Fibroblast of lung (primary cell): ENCODE data around the gene UBE2G1. TPM values are rescaled to one million over a fixed set of nuclear protein-coding genes. Genes with fewer than 3 reads are reported as not detected.

ENCODE experiments used
- DNase-seq, 2 donors: peaks; one replicate each; pipeline versions ENCODE4 v3.0.0 to v3.0.0-alpha.2; 2010; ENCODE audit warnings: low read depth in 2 of 2
- H2AFZ ChIP-seq: 2 replicates; pipeline ENCODE4 v1.5.1; 2012; ENCODE audit warnings: low read length, control low read depth, inconsistent platforms
- H3K27ac ChIP-seq: 2 replicates; pipeline ENCODE4 v1.5.1; 2011; ENCODE audit warnings: low read length, control low read depth; ENCODE audit not compliant: insufficient read depth
- H3K27me3 ChIP-seq: 2 replicates; pipeline ENCODE4 v1.5.1; 2011; ENCODE audit warnings: mild to moderate bottlenecking, low read length; ENCODE audit not compliant: control insufficient read depth, insufficient read depth
- H3K36me3 ChIP-seq: 2 replicates; pipeline ENCODE4 v1.5.1; 2011; ENCODE audit warnings: low read length; ENCODE audit not compliant: control insufficient read depth, insufficient read depth
- H3K4me1 ChIP-seq: 2 replicates; pipeline ENCODE4 v1.5.1; 2011; ENCODE audit warnings: low read length; ENCODE audit not compliant: control insufficient read depth, insufficient read depth; ENCODE audit errors: extremely low read depth
- H3K4me2 ChIP-seq: 2 replicates; pipeline ENCODE4 v1.5.1; 2011; ENCODE audit warnings: low read length, control low read depth; ENCODE audit not compliant: insufficient read depth; ENCODE audit errors: extremely low read depth
- H3K4me3 ChIP-seq, 4 experiments: fragments of 200-600 bp in 1 of 4; sonication (generic) in 1 of 4; replicated peaks in 1 of 4; 2 replicates each; pipeline ENCODE4 v1.5.1; 2011 to 2016; ENCODE audit warnings: low read length in 4 of 4, low read depth in 3 of 4, mild to moderate bottlenecking in 3 of 4, control low read depth in 2 of 4, inconsistent platforms in 1 of 4, mixed read lengths in 1 of 4; ENCODE audit not compliant: insufficient read depth in 1 of 4; ENCODE audit errors: control extremely low read depth in 1 of 4
- H3K79me2 ChIP-seq: 2 replicates; pipeline ENCODE4 v1.5.1; 2012; ENCODE audit warnings: mild to moderate bottlenecking, low read length, inconsistent platforms; ENCODE audit not compliant: control insufficient read depth, insufficient read depth
- H3K9ac ChIP-seq: 2 replicates; pipeline ENCODE4 v1.5.1; 2011; ENCODE audit warnings: mild to moderate bottlenecking, low read length, control low read depth; ENCODE audit not compliant: insufficient read depth
- H3K9me3 ChIP-seq: 2 replicates; pipeline ENCODE4 v1.5.1; 2012; ENCODE audit warnings: low read depth, low read length; ENCODE audit not compliant: control insufficient read depth, insufficient read depth
- H4K20me1 ChIP-seq: 2 replicates; pipeline ENCODE4 v1.5.1; 2011; ENCODE audit warnings: low read length; ENCODE audit not compliant: control insufficient read depth, insufficient read depth; ENCODE audit errors: extremely low read depth
- EZH2 ChIP-seq: IDR thresholded peaks from 2 replicates; pipeline ENCODE4 v1.5.1; 2012; ENCODE audit warnings: low read length, control low read depth, mild to moderate bottlenecking; ENCODE audit errors: missing control alignments
- polyA plus RNA-seq, 2 donors: library from polyadenylated mRNA; depleted of rRNA in 1 of 2; stranded (reverse) in 1 of 2; unstranded in 1 of 2; fragments of >200 nt; gene quantifications; 2 replicates each; pipeline ENCODE4 v1.2.1, GENCODE V29; 2011 to 2012; ENCODE audit warnings: missing spikeins in 1 of 2
- total RNA-seq: library from RNA; depleted of rRNA; stranded (reverse); fragments of >200 nt; gene quantifications from 2 replicates; pipeline ENCODE4 v1.2.1, GENCODE V29; 2014
- TF ChIP-seq, protein P1 (sequence below), 2 donors: IDR thresholded peaks in 1 of 2; conservative IDR thresholded peaks in 1 of 2; 1 replicate in 1 of 2; 2 replicates in 1 of 2; pipeline ENCODE4 v1.5.1; 2011 to 2012; ENCODE audit warnings: low read length in 2 of 2, control low read depth in 1 of 2, inconsistent platforms in 1 of 2, low read depth in 1 of 2, mild to moderate bottlenecking in 1 of 2

Gene UBE2G1
- total and polyA plus RNA-seq, 2 donors (not counting 1 experiment from before 2014, with no cell fraction given): 30.7 to 48.4 TPM

GRCh38 chr17:4407216-4407615 lies 40.7 kb upstream of the UBE2G1 start:
- Histone ChIP-seq H3K9me3 (no peaks in the 10 kb centered on the region), H3K9ac (no peak overlapping the region), H3K27me3 (no peaks in the 10 kb centered on the region), H3K4me3 (no peak overlapping the region), H2AFZ (no peak overlapping the region), H3K4me2 (no peak overlapping the region), H3K4me1 (no peaks in the 10 kb centered on the region), H4K20me1 (no peaks in the 10 kb centered on the region), H3K79me2 (no peaks in the 10 kb centered on the region), H3K27ac (no peak overlapping the region), H3K36me3 (no peaks in the 10 kb centered on the region)
- no peak for DNase-seq
- TF ChIP-seq, protein P1, sequence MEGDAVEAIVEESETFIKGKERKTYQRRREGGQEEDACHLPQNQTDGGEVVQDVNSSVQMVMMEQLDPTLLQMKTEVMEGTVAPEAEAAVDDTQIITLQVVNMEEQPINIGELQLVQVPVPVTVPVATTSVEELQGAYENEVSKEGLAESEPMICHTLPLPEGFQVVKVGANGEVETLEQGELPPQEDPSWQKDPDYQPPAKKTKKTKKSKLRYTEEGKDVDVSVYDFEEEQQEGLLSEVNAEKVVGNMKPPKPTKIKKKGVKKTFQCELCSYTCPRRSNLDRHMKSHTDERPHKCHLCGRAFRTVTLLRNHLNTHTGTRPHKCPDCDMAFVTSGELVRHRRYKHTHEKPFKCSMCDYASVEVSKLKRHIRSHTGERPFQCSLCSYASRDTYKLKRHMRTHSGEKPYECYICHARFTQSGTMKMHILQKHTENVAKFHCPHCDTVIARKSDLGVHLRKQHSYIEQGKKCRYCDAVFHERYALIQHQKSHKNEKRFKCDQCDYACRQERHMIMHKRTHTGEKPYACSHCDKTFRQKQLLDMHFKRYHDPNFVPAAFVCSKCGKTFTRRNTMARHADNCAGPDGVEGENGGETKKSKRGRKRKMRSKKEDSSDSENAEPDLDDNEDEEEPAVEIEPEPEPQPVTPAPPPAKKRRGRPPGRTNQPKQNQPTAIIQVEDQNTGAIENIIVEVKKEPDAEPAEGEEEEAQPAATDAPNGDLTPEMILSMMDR (conservative IDR thresholded peaks at IDR 0.05 in 1 of 2, IDR thresholded peaks at IDR 0.05 in 1 of 2; ENCODE audit: low read depth in 1 of 2, low read length in 2 of 2): no peak
- TF ChIP-seq EZH2: no peak

GRCh38 chr17:4406386-4406785 lies 39.9 kb upstream of the UBE2G1 start:
- Histone ChIP-seq H3K4me3 (no peak overlapping the region), H3K36me3 (no peaks in the 10 kb centered on the region), H3K27ac (no peak overlapping the region), H2AFZ (no peak overlapping the region), H3K9me3 (no peaks in the 10 kb centered on the region), H3K27me3 (no peaks in the 10 kb centered on the region), H3K79me2 (no peaks in the 10 kb centered on the region), H4K20me1 (no peaks in the 10 kb centered on the region), H3K9ac (no peak overlapping the region), H3K4me2 (no peak overlapping the region), H3K4me1 (no peaks in the 10 kb centered on the region)
- TF ChIP-seq EZH2: no peak
- TF ChIP-seq, protein P1 (conservative IDR thresholded peaks at IDR 0.05 in 1 of 2, IDR thresholded peaks at IDR 0.05 in 1 of 2; ENCODE audit: low read depth in 1 of 2, low read length in 2 of 2): no peak
- no peak for DNase-seq

DNA sequence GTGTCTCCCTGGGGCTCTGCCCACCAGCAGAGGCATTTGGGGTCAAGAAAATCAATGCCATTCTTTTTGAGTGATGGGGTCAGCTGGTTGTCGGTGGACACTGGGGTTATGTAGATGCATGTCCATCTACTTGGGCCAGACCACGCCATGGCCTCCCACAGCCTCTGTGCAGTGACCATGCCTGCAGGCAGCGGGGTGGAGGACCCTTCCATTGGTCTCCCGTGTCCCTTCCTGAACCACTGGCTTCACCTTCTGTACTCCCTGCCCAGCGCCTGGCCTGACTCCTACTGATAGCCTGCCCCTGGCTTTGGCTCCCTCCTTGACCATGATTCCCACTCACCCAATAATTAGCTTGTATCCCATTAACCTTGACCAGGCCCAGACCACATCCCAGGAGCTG lies 39.2 kb upstream of the UBE2G1 start:
- Histone ChIP-seq H3K4me2 (no peak overlapping the region), H3K9ac (no peak overlapping the region), H3K27ac (no peak overlapping the region), H2AFZ (no peak overlapping the region), H3K27me3 (no peaks in the 10 kb centered on the region), H4K20me1 (no peaks in the 10 kb centered on the region), H3K9me3 (no peaks in the 10 kb centered on the region), H3K79me2 (no peaks in the 10 kb centered on the region), H3K4me1 (no peaks in the 10 kb centered on the region), H3K36me3 (no peaks in the 10 kb centered on the region), H3K4me3 (no peak overlapping the region)
- DNase-seq: no peak
- no peak for TF ChIP-seq EZH2
- TF ChIP-seq, protein P1 (conservative IDR thresholded peaks at IDR 0.05 in 1 of 2, IDR thresholded peaks at IDR 0.05 in 1 of 2; ENCODE audit: low read depth in 1 of 2, low read length in 2 of 2): no peak
